HepG2 (cell line): ENCODE data around the gene NUDCD2. TPM values are rescaled to one million over a fixed set of nuclear protein-coding genes. Genes with fewer than 3 reads are reported as not detected.
A peak's percentile ranks its signal among the peaks of the same experiment; 100 is the strongest.

Experiments
- ARNT2 ChIP-seq: sonication (generic); formaldehyde crosslinking; IDR thresholded peaks from 2 replicates; pipeline ENCODE4 v1.8.0; 2022; ENCODE audit warnings: mild to moderate bottlenecking, low read depth, missing genetic modification reagents, moderate library complexity
- BRD4 ChIP-seq: sonication (generic); formaldehyde crosslinking; IDR thresholded peaks from 2 replicates; pipeline ENCODE4 v1.4.0; 2020; ENCODE audit warnings: missing genetic modification reagents
- EZH2 ChIP-seq: conservative IDR thresholded peaks from 2 replicates; pipeline ENCODE4 v1.6.1; 2012; ENCODE audit warnings: mild to moderate bottlenecking, low read depth, low read length, moderate library complexity
- KAT2B ChIP-seq: fragments of 150-350 bp; IDR thresholded peaks from 2 replicates; pipeline ENCODE4 v1.6.1; 2014; ENCODE audit warnings: low read depth, low read length, borderline replicate concordance
- RAD51 ChIP-seq: fragments of 450-650 bp; IDR thresholded peaks from 2 replicates; pipeline ENCODE4 v1.6.1; 2016; ENCODE audit warnings: borderline replicate concordance
- TP53 ChIP-seq: sonication (generic); formaldehyde crosslinking; conservative IDR thresholded peaks from 2 replicates; pipeline ENCODE4 v1.4.0; 2020; ENCODE audit warnings: missing genetic modification reagents
- ZBTB44 ChIP-seq: sonication (generic); formaldehyde crosslinking; IDR thresholded peaks from 2 replicates; pipeline ENCODE4 v1.4.0; 2020; ENCODE audit warnings: missing genetic modification reagents
- ZNF142 ChIP-seq: sonication (generic); formaldehyde crosslinking; IDR thresholded peaks from 2 replicates; pipeline ENCODE4 v1.4.0; 2020; ENCODE audit warnings: missing genetic modification reagents
- ZNF629 ChIP-seq: sonication (generic); formaldehyde crosslinking; conservative IDR thresholded peaks from 2 replicates; pipeline ENCODE4 v1.5.0; 2020; ENCODE audit warnings: missing genetic modification reagents
- ZNF674 ChIP-seq: sonication (generic); formaldehyde crosslinking; IDR thresholded peaks from 2 replicates; pipeline ENCODE4 v1.5.0; 2020; ENCODE audit warnings: low read depth, mild to moderate bottlenecking, missing genetic modification reagents
- ZNF883 ChIP-seq: sonication (generic); formaldehyde crosslinking; IDR thresholded peaks from 2 replicates; pipeline ENCODE4 v1.5.1; 2020; ENCODE audit warnings: mild to moderate bottlenecking, missing genetic modification reagents; ENCODE audit errors: not compliant biosample characterization
- polyA plus RNA-seq, 8 experiments: library from polyadenylated mRNA; depleted of rRNA in 3 of 8; stranded (reverse) in 7 of 8; unstranded in 1 of 8; fragments of >200 nt; fragmentation: Illumina TruSeq in 4 of 8; extraction: Trizol in 4 of 8; gene quantifications; 2 replicates each; pipeline versions ENCODE4 v1.2.1 to v1.2.3, GENCODE V29; 2011 to 2016; ENCODE audit warnings: low read depth in 4 of 8, missing spikeins in 1 of 8, mixed read lengths in 1 of 8; ENCODE audit not compliant: insufficient read depth in 1 of 8
- total RNA-seq, 5 experiments: library from RNA; depleted of rRNA; stranded (reverse); fragments of >200 nt; fragmentation: Illumina TruSeq; extraction: Trizol; gene quantifications; 2 replicates each; pipeline ENCODE4 v1.2.3, GENCODE V29; 2016; ENCODE audit warnings: low read depth in 1 of 5
- TF ChIP-seq, protein P1 (sequence below): sonication (generic); formaldehyde crosslinking; IDR thresholded peaks from 2 replicates; pipeline ENCODE4 v1.4.0; 2020; ENCODE audit warnings: missing genetic modification reagents, borderline replicate concordance
- TF ChIP-seq, protein P2 (sequence below): sonication (generic); formaldehyde crosslinking; IDR thresholded peaks from 2 replicates; pipeline ENCODE4 v1.4.0; 2020; ENCODE audit warnings: missing genetic modification reagents, mild to moderate bottlenecking, borderline replicate concordance

Gene NUDCD2
- total and polyA plus RNA-seq, 2 of the 13 experiments (the other 11 are each of a cell fraction or from before 2014, with no cell fraction given): 14.8 to 39.2 TPM

- TF ChIP-seq TP53 (CRISPR knock-in tag): peak; percentile 96
- TF ChIP-seq ZNF674 (CRISPR knock-in tag): no peak
- TF ChIP-seq EZH2: no peak
- TF ChIP-seq, protein P1, sequence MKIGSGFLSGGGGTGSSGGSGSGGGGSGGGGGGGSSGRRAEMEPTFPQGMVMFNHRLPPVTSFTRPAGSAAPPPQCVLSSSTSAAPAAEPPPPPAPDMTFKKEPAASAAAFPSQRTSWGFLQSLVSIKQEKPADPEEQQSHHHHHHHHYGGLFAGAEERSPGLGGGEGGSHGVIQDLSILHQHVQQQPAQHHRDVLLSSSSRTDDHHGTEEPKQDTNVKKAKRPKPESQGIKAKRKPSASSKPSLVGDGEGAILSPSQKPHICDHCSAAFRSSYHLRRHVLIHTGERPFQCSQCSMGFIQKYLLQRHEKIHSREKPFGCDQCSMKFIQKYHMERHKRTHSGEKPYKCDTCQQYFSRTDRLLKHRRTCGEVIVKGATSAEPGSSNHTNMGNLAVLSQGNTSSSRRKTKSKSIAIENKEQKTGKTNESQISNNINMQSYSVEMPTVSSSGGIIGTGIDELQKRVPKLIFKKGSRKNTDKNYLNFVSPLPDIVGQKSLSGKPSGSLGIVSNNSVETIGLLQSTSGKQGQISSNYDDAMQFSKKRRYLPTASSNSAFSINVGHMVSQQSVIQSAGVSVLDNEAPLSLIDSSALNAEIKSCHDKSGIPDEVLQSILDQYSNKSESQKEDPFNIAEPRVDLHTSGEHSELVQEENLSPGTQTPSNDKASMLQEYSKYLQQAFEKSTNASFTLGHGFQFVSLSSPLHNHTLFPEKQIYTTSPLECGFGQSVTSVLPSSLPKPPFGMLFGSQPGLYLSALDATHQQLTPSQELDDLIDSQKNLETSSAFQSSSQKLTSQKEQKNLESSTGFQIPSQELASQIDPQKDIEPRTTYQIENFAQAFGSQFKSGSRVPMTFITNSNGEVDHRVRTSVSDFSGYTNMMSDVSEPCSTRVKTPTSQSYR: no peak
- TF ChIP-seq, protein P2, sequence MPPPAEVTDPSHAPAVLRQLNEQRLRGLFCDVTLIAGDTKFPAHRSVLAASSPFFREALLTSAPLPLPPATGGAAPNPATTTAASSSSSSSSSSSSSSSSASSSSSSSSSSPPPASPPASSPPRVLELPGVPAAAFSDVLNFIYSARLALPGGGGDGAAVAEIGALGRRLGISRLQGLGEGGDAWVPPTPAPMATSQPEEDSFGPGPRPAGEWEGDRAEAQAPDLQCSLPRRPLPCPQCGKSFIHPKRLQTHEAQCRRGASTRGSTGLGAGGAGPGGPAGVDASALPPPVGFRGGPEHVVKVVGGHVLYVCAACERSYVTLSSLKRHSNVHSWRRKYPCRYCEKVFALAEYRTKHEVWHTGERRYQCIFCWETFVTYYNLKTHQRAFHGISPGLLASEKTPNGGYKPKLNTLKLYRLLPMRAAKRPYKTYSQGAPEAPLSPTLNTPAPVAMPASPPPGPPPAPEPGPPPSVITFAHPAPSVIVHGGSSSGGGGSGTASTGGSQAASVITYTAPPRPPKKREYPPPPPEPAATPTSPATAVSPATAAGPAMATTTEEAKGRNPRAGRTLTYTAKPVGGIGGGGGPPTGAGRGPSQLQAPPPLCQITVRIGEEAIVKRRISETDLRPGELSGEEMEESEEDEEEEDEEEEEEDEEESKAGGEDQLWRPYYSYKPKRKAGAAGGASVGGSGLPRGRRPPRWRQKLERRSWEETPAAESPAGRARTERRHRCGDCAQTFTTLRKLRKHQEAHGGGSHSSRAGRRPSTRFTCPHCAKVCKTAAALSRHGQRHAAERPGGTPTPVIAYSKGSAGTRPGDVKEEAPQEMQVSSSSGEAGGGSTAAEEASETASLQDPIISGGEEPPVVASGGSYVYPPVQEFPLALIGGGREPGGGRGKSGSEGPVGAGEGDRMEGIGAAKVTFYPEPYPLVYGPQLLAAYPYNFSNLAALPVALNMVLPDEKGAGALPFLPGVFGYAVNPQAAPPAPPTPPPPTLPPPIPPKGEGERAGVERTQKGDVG (CRISPR knock-in tag): no peak; the same call in 1 of the 2 replicates
- TF ChIP-seq ZBTB44 (CRISPR knock-in tag): no peak
- TF ChIP-seq ARNT2 (CRISPR knock-in tag): peak; percentile 67; the same call in 1 of the 2 replicates
- no peak for TF ChIP-seq ZNF883 (CRISPR knock-in tag)
- no peak for TF ChIP-seq RAD51
- no peak for TF ChIP-seq KAT2B
- no peak for TF ChIP-seq BRD4 (CRISPR knock-in tag)
- TF ChIP-seq ZNF629: no peak
- TF ChIP-seq ZNF142 (CRISPR knock-in tag): no peak
Measured at GRCh38 chr5:163437309-163438182, 22.4 kb downstream of the NUDCD2 start, which contains the start of gene CCNG1 (continued).
